NB4 (cell line): ENCODE data around the gene UBLCP1.
"Not testable (repeated sequence)": the region's sequence is repeated elsewhere in the genome, so short reads cannot be mapped to it uniquely, and the experiment has no call there.

ENCODE experiments used
- DNase-seq: peaks from one replicate; pipeline ENCODE4 v3.0.0; 2010; ENCODE audit warnings: low read depth
- H3K4me3 ChIP-seq: one replicate; pipeline ENCODE4 v1.5.1; 2011; ENCODE audit warnings: mild to moderate bottlenecking, low read depth, low read length, moderate library complexity
- MYC ChIP-seq: IDR thresholded peaks from 2 replicates; pipeline ENCODE4 v1.6.1; 2011; ENCODE audit warnings: low read depth, low read length
- POLR2A ChIP-seq: IDR thresholded peaks from 2 replicates; pipeline ENCODE4 v1.6.1; 2011; ENCODE audit warnings: mild to moderate bottlenecking; ENCODE audit not compliant: insufficient read length; ENCODE audit errors: extremely low read depth
- TF ChIP-seq, protein P1 (sequence below): IDR thresholded peaks from 2 replicates; pipeline ENCODE4 v1.6.1; 2011; ENCODE audit warnings: low read depth, low read length
- TF ChIP-seq, protein P2 (sequence below): IDR thresholded peaks from one replicate; pipeline ENCODE4 v1.5.1; 2012; ENCODE audit warnings: low read depth, low read length

The UBLCP1 gene

DNA sequence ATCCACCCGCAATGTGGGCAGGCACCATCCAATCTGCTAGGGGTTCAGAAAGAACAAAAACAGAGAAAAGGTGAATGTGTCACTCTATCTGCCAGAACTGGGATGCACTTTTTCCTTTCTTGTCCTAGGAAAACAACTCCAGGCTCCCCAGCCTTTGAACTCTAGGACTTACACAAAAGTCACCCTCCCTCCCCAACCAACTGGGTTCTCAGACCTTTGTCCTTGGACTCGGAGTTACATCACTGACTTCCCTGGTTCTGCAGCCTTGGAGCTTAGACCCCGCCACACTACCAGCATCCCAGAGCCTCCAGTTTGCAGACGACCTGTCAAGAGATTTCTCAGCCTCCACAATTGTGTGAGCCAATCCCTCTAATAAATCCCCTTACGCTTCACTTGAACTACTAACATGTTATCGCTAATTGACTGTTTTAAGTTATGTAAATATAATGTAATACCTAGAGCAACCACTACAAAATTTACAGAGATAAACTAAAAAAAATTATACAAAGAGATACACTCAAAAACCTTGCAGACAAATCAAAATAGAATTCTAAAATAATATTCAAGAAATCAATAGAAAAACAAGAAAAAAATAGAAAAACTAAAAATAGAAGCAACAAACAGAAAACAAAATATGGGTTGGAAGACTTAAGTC lies 5.3 kb upstream of the UBLCP1 start:
- TF ChIP-seq POLR2A (no peak), MYC (no peak)
- TF ChIP-seq, protein P1, sequence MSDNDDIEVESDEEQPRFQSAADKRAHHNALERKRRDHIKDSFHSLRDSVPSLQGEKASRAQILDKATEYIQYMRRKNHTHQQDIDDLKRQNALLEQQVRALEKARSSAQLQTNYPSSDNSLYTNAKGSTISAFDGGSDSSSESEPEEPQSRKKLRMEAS: no peak
- TF ChIP-seq, protein P2, sequence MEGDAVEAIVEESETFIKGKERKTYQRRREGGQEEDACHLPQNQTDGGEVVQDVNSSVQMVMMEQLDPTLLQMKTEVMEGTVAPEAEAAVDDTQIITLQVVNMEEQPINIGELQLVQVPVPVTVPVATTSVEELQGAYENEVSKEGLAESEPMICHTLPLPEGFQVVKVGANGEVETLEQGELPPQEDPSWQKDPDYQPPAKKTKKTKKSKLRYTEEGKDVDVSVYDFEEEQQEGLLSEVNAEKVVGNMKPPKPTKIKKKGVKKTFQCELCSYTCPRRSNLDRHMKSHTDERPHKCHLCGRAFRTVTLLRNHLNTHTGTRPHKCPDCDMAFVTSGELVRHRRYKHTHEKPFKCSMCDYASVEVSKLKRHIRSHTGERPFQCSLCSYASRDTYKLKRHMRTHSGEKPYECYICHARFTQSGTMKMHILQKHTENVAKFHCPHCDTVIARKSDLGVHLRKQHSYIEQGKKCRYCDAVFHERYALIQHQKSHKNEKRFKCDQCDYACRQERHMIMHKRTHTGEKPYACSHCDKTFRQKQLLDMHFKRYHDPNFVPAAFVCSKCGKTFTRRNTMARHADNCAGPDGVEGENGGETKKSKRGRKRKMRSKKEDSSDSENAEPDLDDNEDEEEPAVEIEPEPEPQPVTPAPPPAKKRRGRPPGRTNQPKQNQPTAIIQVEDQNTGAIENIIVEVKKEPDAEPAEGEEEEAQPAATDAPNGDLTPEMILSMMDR: no peak
- DNase-seq: no peak
- no peak overlapping the region for H3K4me3 ChIP-seq

DNA sequence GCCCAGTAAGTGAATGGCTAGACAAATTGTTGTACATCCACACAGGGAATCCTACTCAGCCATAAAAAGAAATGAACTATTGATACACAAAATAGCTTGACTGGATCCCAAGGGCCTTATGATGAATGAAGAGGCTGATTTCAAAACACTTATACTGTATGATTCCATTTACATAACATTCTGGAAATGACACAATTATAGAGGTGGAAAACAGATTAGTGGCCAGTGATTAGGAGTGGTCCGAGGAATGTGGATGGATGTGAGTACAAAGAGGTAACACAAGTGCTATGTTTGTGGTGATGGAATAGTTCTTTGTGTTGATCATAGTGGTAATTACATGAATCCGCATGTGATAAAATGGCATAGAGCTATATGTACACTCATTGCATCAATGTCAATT lies 4.7 kb upstream of the UBLCP1 start:
- no peak for DNase-seq
- TF ChIP-seq, protein P2: no peak
- TF ChIP-seq, protein P1: no peak
- TF ChIP-seq POLR2A (no peak), MYC (no peak)

DNA sequence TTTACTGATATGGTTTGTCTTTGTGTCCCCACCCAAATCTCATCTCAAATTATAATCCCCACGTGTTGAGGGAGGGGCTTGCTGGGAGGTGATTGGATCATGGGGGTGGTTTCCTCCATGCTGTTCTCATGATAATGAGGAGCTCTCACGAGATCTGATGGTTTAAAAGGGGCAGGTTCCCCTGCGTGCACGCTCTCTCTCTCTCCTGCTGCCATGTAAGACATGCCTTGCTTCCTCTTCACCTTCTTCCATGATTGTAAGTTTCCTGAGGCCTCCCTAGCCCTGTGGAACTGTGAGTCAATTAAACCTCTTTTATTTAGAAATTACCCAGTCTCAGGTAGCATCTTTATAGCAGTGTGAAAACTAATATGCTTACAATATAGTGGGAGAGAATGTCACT lies 2.9 kb upstream of the UBLCP1 start:
- not testable (repeated sequence) for H3K4me3 ChIP-seq, DNase-seq

More for the DNA sequence above, 4.7 kb upstream of the UBLCP1 start:
- H3K4me3 ChIP-seq: no peak overlapping the region

DNA sequence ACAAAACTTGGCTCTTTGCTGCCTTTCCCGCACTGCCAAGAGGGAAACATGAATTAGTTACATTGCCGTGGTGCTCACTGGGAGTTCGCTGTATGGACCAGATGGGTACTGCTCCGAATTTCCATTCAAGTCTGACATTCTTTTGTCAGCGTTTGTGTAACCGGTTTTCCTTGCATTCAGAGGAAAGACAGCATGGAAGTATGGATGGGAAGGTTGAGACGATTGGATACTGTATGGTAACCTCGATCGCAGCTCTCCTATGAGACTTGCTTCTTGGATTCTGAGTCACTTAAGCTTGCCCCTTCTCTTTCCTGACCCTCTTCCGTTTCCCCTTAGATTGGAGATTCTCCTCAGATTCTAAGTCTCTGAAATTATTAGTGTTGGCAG lies 625 bp upstream of the UBLCP1 start:
- H3K4me3 ChIP-seq: peak overlapping the region; percentile 88
- no peak for DNase-seq
- TF ChIP-seq POLR2A (no peak), MYC (no peak)
- TF ChIP-seq, protein P1: no peak
- TF ChIP-seq, protein P2: no peak

DNA sequence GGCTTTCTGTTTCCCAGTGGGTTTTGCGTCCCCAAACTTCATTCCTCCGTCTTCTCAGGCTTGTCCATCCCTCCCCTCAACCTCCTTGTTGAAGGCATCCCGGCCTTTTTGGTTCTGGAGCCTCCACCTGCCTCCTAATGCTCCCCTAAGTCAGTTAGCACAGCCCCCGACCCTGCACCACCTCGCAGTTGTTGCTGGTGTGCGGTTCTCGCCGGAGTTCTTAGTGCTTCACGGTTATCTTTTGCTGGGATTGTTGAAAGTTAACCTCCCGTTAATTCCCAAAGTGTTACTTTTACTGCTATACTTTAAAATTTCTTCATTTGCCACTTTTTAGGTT lies 447 bp downstream of the UBLCP1 start:
- TF ChIP-seq POLR2A: no peak
- TF ChIP-seq MYC: no peak
- TF ChIP-seq, protein P1: no peak
- TF ChIP-seq, protein P2: no peak
- no peak for DNase-seq
- peak overlapping the region; percentile 88 for H3K4me3 ChIP-seq

DNA sequence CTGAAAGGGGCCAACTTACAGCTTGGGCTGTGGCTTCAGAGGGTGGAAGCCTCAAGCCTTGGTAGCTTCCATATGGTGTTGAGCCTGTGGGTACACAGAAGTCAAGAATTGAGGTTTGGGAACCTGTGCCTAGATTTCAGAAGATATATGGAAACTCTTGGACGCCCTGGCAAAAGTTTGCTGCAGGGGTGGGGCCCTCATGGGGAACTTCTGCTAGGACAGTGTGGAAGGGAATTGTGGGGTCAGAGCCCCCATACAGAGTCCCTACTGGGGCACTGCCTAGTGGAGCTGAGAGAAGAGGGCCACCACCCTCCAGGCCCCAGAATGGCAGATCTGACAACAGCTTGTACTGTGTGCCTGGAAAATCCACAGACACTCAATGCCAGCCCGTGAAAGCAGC lies 3.7 kb downstream of the UBLCP1 start:
- H3K4me3 ChIP-seq, DNase-seq: not testable (repeated sequence)

DNA sequence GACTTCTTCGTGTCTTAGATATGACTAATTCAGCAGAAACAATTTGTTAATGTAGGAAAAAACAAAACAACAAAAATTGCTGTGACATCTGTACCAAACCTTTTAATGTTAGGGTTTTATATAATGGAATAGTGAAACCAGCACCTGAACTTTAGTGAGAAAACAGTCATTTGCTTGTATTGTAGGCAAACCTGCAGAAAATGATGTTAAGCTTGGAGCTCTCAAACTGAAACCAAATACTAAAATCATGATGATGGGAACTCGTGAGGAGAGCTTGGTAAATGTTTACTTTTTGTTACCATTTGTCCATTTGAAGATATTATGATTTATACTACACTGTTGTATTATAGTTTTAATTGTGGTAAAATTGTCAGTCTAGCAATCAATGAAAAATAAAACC lies 6.6 kb downstream of the UBLCP1 start:
- no peak for DNase-seq
- TF ChIP-seq, protein P2: no peak
- TF ChIP-seq POLR2A (no peak), MYC (no peak)
- TF ChIP-seq, protein P1: no peak
- no peak overlapping the region for H3K4me3 ChIP-seq
